Measurements from ENCODE around the gene PAM.

The PAM gene

GRCh38 chr5:102841021-102841420, 85.9 kb downstream of the PAM start:
- DNase-seq (ENCODE audit: low read depth in 1 of 2, low spot score in 1 of 2) = no peak
- no peak for TF ChIP-seq CTCF (IDR thresholded peaks at IDR 0.05; ENCODE audit: insufficient read depth, low read length)
- TF ChIP-seq SPI1 (IDR thresholded peaks at IDR 0.05; ENCODE audit: borderline replicate concordance, low read depth) = no peak
- no peak for TF ChIP-seq POLR2AphosphoS5 (IDR thresholded peaks at IDR 0.05; ENCODE audit: low read depth)
- TF ChIP-seq GABPA (IDR thresholded peaks at IDR 0.05; ENCODE audit: low read depth) = no peak
- TF ChIP-seq, protein P1, sequence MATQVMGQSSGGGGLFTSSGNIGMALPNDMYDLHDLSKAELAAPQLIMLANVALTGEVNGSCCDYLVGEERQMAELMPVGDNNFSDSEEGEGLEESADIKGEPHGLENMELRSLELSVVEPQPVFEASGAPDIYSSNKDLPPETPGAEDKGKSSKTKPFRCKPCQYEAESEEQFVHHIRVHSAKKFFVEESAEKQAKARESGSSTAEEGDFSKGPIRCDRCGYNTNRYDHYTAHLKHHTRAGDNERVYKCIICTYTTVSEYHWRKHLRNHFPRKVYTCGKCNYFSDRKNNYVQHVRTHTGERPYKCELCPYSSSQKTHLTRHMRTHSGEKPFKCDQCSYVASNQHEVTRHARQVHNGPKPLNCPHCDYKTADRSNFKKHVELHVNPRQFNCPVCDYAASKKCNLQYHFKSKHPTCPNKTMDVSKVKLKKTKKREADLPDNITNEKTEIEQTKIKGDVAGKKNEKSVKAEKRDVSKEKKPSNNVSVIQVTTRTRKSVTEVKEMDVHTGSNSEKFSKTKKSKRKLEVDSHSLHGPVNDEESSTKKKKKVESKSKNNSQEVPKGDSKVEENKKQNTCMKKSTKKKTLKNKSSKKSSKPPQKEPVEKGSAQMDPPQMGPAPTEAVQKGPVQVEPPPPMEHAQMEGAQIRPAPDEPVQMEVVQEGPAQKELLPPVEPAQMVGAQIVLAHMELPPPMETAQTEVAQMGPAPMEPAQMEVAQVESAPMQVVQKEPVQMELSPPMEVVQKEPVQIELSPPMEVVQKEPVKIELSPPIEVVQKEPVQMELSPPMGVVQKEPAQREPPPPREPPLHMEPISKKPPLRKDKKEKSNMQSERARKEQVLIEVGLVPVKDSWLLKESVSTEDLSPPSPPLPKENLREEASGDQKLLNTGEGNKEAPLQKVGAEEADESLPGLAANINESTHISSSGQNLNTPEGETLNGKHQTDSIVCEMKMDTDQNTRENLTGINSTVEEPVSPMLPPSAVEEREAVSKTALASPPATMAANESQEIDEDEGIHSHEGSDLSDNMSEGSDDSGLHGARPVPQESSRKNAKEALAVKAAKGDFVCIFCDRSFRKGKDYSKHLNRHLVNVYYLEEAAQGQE (IDR thresholded peaks at IDR 0.05; ENCODE audit: insufficient replicate concordance, low read depth) = no peak
- H3K4me3 ChIP-seq (replicated peaks; ENCODE audit: insufficient read depth, low read length) = no peak overlapping the region
- no peaks in the 10 kb centered on the region for H3K27me3 ChIP-seq (ENCODE audit: insufficient read depth, poor library complexity, severe bottlenecking)
- no peak overlapping the region for H3K27ac ChIP-seq (replicated peaks)

- Histone ChIP-seq H3K27me3 (ENCODE audit: insufficient read depth, poor library complexity, severe bottlenecking) (no peaks in the 10 kb centered on the region), H3K4me3 (replicated peaks; ENCODE audit: insufficient read depth, low read length) (no peak overlapping the region), H3K27ac (replicated peaks) (no peak overlapping the region)
- DNase-seq (ENCODE audit: low read depth in 1 of 2, low spot score in 1 of 2) = no peak
- TF ChIP-seq CTCF (IDR thresholded peaks at IDR 0.05; ENCODE audit: insufficient read depth, low read length) (no peak), SPI1 (IDR thresholded peaks at IDR 0.05; ENCODE audit: borderline replicate concordance, low read depth) (no peak), GABPA (IDR thresholded peaks at IDR 0.05; ENCODE audit: low read depth) (no peak), POLR2AphosphoS5 (IDR thresholded peaks at IDR 0.05; ENCODE audit: low read depth) (no peak)
- TF ChIP-seq, protein P1 (IDR thresholded peaks at IDR 0.05; ENCODE audit: insufficient replicate concordance, low read depth) = no peak
Measured at GRCh38 chr5:102843997-102844396, 88.9 kb downstream of the PAM start.

DNA sequence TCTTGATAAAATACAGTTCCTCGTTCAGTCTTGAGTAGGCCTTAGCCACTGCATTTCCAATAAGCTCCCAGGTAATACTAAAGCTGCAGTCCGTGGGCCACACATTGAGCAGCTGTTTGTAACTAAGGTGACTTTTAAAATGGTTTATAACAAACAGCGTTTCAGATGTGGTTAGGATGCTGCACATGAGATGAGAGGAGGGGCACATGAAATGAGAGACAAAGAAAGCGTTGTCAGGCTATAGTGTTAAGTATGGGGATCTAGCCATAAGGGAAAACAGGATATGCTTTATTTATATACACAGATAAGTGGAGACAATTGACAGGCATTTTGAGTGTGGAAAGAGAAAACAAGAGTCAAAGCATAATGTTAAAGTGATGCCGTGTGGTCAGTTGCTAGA, 89.9 kb downstream of the PAM start:
- Histone ChIP-seq H3K27ac (replicated peaks) (no peak overlapping the region), H3K27me3 (ENCODE audit: insufficient read depth, poor library complexity, severe bottlenecking) (no peaks in the 10 kb centered on the region), H3K4me3 (replicated peaks; ENCODE audit: insufficient read depth, low read length) (no peak overlapping the region)
- no peak for TF ChIP-seq POLR2AphosphoS5 (IDR thresholded peaks at IDR 0.05; ENCODE audit: low read depth)
- no peak for DNase-seq (ENCODE audit: low read depth in 1 of 2, low spot score in 1 of 2)

DNA sequence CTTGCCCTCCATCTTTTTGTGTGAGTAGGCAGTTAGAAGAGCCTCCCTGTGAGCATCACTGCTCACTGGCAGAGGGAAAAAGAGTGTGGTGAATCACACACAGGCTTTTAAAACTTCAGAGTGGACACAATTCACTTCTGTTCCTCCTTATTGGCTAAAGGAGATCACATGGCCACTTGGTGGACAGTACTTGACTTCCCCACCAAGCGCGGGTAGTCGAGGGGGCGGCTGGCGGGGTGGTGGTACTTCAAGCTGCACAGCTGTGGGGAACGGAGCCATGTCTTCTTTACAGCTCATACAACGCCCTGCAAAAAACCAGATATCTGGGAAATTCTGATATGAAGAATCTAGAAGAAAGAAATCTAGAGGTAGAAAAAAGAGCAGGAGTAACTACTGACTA, 95.4 kb downstream of the PAM start:
- no peak for DNase-seq (ENCODE audit: low read depth in 1 of 2, low spot score in 1 of 2)
- no peak overlapping the region for H3K4me3 ChIP-seq (replicated peaks; ENCODE audit: insufficient read depth, low read length)
- no peaks in the 10 kb centered on the region for H3K27me3 ChIP-seq (ENCODE audit: insufficient read depth, poor library complexity, severe bottlenecking)
- no peak for TF ChIP-seq POLR2AphosphoS5 (IDR thresholded peaks at IDR 0.05; ENCODE audit: low read depth)
- no peak for TF ChIP-seq GABPA (IDR thresholded peaks at IDR 0.05; ENCODE audit: low read depth)
- no peak for TF ChIP-seq SPI1 (IDR thresholded peaks at IDR 0.05; ENCODE audit: borderline replicate concordance, low read depth)
- TF ChIP-seq CTCF (IDR thresholded peaks at IDR 0.05; ENCODE audit: insufficient read depth, low read length) = no peak
- TF ChIP-seq, protein P1 (IDR thresholded peaks at IDR 0.05; ENCODE audit: insufficient replicate concordance, low read depth) = no peak
- no peak overlapping the region for H3K27ac ChIP-seq (replicated peaks)
